ENCODE results near the gene RGS7. TPM values are rescaled to one million over a fixed set of nuclear protein-coding genes. Genes with fewer than 3 reads are reported as not detected.

Gene RGS7
- total RNA-seq, 4 donors from 2014 or later = 0.47 TPM; not detected in 3

DNA sequence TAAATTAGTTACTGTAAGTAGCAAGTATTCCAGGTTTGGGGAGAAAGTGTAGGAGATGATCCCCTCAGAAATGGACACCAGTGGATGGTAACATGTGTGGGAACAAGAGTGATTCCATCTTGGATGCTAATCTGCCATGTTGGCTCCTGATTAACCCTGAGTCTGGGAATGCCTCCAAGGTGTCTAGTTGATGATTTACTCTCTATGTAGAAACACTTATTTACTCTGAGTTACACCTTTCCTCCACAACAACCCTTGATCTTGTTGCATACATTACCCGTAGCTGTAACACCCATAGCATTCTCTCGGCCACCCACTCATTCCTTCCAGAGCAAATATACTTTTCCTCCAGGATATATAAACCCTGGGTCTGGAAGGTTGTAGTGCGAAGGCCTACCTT is 429.2 kb downstream of the RGS7 start:
- ATAC-seq (ENCODE audit: low FRiP score) (no peak), DNase-seq (ENCODE audit: low spot score) (no peak)
- no peak for TF ChIP-seq CTCF (IDR thresholded peaks at IDR 0.05)

DNA sequence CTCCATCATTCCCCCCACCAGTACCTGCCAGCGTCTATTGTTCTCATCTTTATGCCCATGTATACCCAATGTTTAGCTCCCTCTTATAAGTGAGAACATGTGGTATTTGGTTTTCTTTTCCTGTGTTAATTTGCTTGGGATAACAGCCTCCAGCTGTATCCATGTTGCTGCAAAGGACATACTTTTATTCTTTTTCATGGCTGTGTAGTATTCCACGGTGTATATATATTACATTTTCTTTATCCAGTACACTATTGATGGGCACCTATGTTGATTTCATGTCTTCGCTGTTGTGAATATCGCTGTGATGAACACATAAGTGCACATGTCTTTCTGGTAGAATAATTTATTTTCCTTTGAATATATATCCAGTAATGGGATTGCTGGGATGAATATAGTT is 431.7 kb downstream of the RGS7 start:
- DNase-seq (ENCODE audit: low spot score) (no peak), ATAC-seq (ENCODE audit: low FRiP score) (no peak)

GRCh38 chr1:240917976-240918375 is 439.0 kb downstream of the RGS7 start:
- no peak for DNase-seq (ENCODE audit: low spot score)
- no peak for TF ChIP-seq CTCF (IDR thresholded peaks at IDR 0.05)
- ATAC-seq (ENCODE audit: low FRiP score) = no peak

More for the DNA sequence above, 431.7 kb downstream of the RGS7 start:
- no peak for TF ChIP-seq CTCF (IDR thresholded peaks at IDR 0.05)

GRCh38 chr1:240914506-240914905 is 442.5 kb downstream of the RGS7 start:
- ATAC-seq (ENCODE audit: low FRiP score) = no peak
- TF ChIP-seq CTCF (IDR thresholded peaks at IDR 0.05) = no peak

DNA sequence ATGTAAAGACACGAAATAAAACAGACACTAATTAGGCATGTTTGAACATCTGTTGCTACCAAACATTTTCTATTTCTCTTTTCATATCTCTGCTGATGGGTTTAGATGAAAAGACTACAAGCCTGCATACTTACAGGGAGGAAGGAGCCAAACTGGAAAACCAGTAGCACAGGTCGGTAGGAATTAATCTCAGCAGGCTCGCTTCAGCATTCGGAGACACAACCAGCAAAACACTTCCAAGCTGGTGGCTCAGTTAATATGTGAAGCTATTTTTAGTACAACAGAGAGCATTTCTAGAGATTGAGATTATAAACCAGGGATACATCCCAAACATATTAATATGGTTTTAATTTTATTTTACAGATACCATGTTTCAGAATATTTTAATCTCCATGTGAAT is 444.2 kb downstream of the RGS7 start:
- no peak for TF ChIP-seq CTCF (IDR thresholded peaks at IDR 0.05)
- DNase-seq (ENCODE audit: low spot score) (no peak), ATAC-seq (ENCODE audit: low FRiP score) (no peak)

More at GRCh38 chr1:240914506-240914905, 442.5 kb downstream of the RGS7 start:
- no peak for DNase-seq (ENCODE audit: low spot score)

- ATAC-seq (ENCODE audit: low FRiP score) = no peak
- DNase-seq (ENCODE audit: low spot score) = no peak
- no peak for TF ChIP-seq CTCF (IDR thresholded peaks at IDR 0.05)
Measured at GRCh38 chr1:240909701-240910457, 447.1 kb downstream of the RGS7 start.

DNA sequence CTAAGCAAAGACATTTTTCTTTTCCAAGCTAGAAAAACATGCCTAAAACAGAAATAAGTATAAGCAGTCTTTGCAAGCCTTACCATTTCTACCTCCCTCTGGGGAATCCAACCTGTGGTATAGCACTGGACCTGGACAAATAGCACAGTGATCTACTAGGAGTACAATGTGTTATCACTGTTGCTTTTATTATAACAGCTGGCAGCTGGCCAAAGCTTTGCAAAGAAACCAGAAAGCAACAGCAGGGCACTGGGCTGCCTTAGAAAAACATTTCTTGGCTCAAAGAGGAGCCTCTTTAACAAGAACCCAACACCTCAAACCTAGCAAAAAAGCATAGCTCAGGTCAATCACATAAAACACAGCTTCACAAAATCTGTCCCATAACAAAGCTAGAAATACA is 450.5 kb downstream of the RGS7 start:
- DNase-seq (ENCODE audit: low spot score) (no peak), ATAC-seq (ENCODE audit: low FRiP score) (no peak)
- no peak for TF ChIP-seq CTCF (IDR thresholded peaks at IDR 0.05)
